ENCODE data around the gene ARID3A.

Gene ARID3A

GRCh38 chr19:1013218-1013617, 87.4 kb downstream of the ARID3A start:
- Histone ChIP-seq H3K27me3 (no peaks in the 10 kb centered on the region), H3K27ac (no peak overlapping the region), H3K4me3 (no peak overlapping the region), H3K4me1 (peaks cover 4 to 32% (median 29%) of the 10 kb centered on the region in 4 donors), H3K36me3 (peaks cover 41 to 72% (median 69%) of the 10 kb centered on the region in 3 donors), H3K9me3 (no peaks in the 10 kb centered on the region)
- intact Hi-C loops (cut with DNase I; ENCODE audit: low total_unique reads): loop anchor here (10.0 kb wide), 1 partner anchor 162 kb away; the partner anchor contains the start of gene SBNO2
- DNase-seq: no peak
- TF ChIP-seq CTCF (IDR thresholded peaks at IDR 0.05): no peak

- TF ChIP-seq CTCF (IDR thresholded peaks at IDR 0.05): no peak
- peaks cover 9 to 44% (median 39%) of the 10 kb centered on the region in 4 donors for H3K4me1 ChIP-seq
- no peaks in the 10 kb centered on the region for H3K9me3 ChIP-seq
- peaks cover 36 to 65% (median 58%) of the 10 kb centered on the region in 3 donors for H3K36me3 ChIP-seq
- intact Hi-C loops (cut with DNase I; ENCODE audit: low total_unique reads): loop anchor here (10.0 kb wide), 1 partner anchor 160 kb away; the partner anchor contains the start of gene SBNO2
- H3K27me3 ChIP-seq: no peaks in the 10 kb centered on the region
- H3K27ac ChIP-seq: no peak overlapping the region
- H3K4me3 ChIP-seq: no peak overlapping the region
- no peak for DNase-seq
These were observed 88.6 kb downstream of the ARID3A start for GRCh38 chr19:1014161-1015060.

- no peaks in the 10 kb centered on the region for H3K9me3 ChIP-seq
- H3K4me1 ChIP-seq: peaks cover 12 to 52% (median 47%) of the 10 kb centered on the region in 4 donors
- TF ChIP-seq CTCF (IDR thresholded peaks at IDR 0.05): no peak
- H3K27me3 ChIP-seq: no peaks in the 10 kb centered on the region
- peaks cover 30 to 56% (median 50%) of the 10 kb centered on the region in 3 donors for H3K36me3 ChIP-seq
- no peak overlapping the region for H3K27ac ChIP-seq
- no peak for DNase-seq
- H3K4me3 ChIP-seq: no peak overlapping the region
- intact Hi-C loops (cut with DNase I; ENCODE audit: low total_unique reads): loop anchor here (10.0 kb wide), 1 partner anchor 160 kb away; the partner anchor contains the start of gene SBNO2
These were observed 89.4 kb downstream of the ARID3A start for GRCh38 chr19:1015061-1015781.

- no peak for DNase-seq
- Histone ChIP-seq H3K9me3 (no peaks in the 10 kb centered on the region), H3K27ac (no peak overlapping the region), H3K4me1 (peaks cover 12 to 55% (median 48%) of the 10 kb centered on the region in 4 donors), H3K36me3 (peaks cover 22 to 48% (median 42%) of the 10 kb centered on the region in 3 donors), H3K4me3 (no peak overlapping the region), H3K27me3 (no peaks in the 10 kb centered on the region)
- no peak for TF ChIP-seq CTCF (IDR thresholded peaks at IDR 0.05)
- intact Hi-C loops (cut with DNase I; ENCODE audit: low total_unique reads): loop anchor here (10.0 kb wide), 1 partner anchor 159 kb away; the partner anchor contains the start of gene SBNO2
These were observed 90.2 kb downstream of the ARID3A start for GRCh38 chr19:1015782-1016646.

- H3K27ac ChIP-seq: peak overlapping the region in 1 of 2 donors; percentile 4
These were observed 90.8 kb downstream of the ARID3A start for GRCh38 chr19:1016647-1017114.

More at GRCh38 chr19:1016647-1017114, 90.8 kb downstream of the ARID3A start:
- Histone ChIP-seq H3K27me3 (no peaks in the 10 kb centered on the region), H3K9me3 (no peaks in the 10 kb centered on the region), H3K4me3 (no peak overlapping the region), H3K36me3 (peaks cover 15 to 42% (median 35%) of the 10 kb centered on the region in 3 donors), H3K4me1 (peaks cover 12 to 57% (median 50%) of the 10 kb centered on the region in 4 donors)
- intact Hi-C loops (cut with DNase I; ENCODE audit: low total_unique reads): loop anchor here (10.0 kb wide), 1 partner anchor 158 kb away; the partner anchor contains the start of gene SBNO2
- no peak for TF ChIP-seq CTCF (IDR thresholded peaks at IDR 0.05)
- no peak for DNase-seq
